Endothelial cell of umbilical vein (primary cell): ENCODE data around the gene ROCK2. TPM values are rescaled to one million over a fixed set of nuclear protein-coding genes. Genes with fewer than 3 reads are reported as not detected.
"Not testable (repeated sequence)": the region's sequence is repeated elsewhere in the genome, so short reads cannot be mapped to it uniquely, and the experiment has no call there.

Experiments
- BruUV-seq: library from RNA; stranded (reverse); fragments of 400-500 nt; replicated peaks from 2 replicates; lab custom pipeline; 2021; lab: Mats Ljungman, UMichigan
- CTCF ChIA-PET: fragments of 300-600, 350-600 bp; sonication (Branson Sonifier 250); formaldehyde crosslinking; loops from one replicate; lab custom pipeline; 2021; ENCODE audit warnings: antibody characterized with exemption, inconsistent platforms; lab: Charles Lee
- POLR2A ChIA-PET: fragments of 300-600, 350-600 bp; sonication (Branson Sonifier 250); formaldehyde crosslinking; loops from one replicate; lab custom pipeline; 2021; ENCODE audit warnings: antibody characterized with exemption, inconsistent platforms; lab: Charles Lee
- DNase-seq: peaks from one replicate; pipeline ENCODE4 v3.0.0-alpha.2; 2011; ENCODE audit warnings: low read depth, low spot score
- FAIRE-seq: peaks from 2 replicates; lab custom pipeline; 2011; peaks lifted over from hg19 to GRCh38; lab: Jason Lieb, UNC
- H2AFZ ChIP-seq: 2 replicates; pipeline ENCODE4 v1.6.0; 2012; ENCODE audit warnings: low read depth, low read length, control low read depth, inconsistent platforms
- H3K27ac ChIP-seq: 2 replicates; pipeline ENCODE4 v1.5.1; 2011; ENCODE audit warnings: low read depth, mild to moderate bottlenecking, control low read depth, low read length, moderate library complexity; ENCODE audit not compliant: insufficient read depth
- H3K27me3 ChIP-seq, 2 experiments: 2 replicates each; pipeline versions ENCODE4 v1.6.0 to v1.6.1; 2011; ENCODE audit warnings: low read length in 2 of 2, mixed read lengths in 1 of 2; ENCODE audit not compliant: control insufficient read depth in 2 of 2, insufficient read depth in 2 of 2
- H3K36me3 ChIP-seq, 2 experiments: 2 replicates in 1 of 2; 3 replicates in 1 of 2; pipeline ENCODE4 v1.5.1; 2011; ENCODE audit warnings: low read length in 2 of 2, mild to moderate bottlenecking in 1 of 2, moderate library complexity in 1 of 2; ENCODE audit not compliant: control insufficient read depth in 2 of 2, insufficient read depth in 2 of 2; ENCODE audit errors: extremely low read depth in 1 of 2
- H3K4me1 ChIP-seq: 3 replicates; pipeline ENCODE4 v1.5.1; 2011; ENCODE audit warnings: mild to moderate bottlenecking, low read length; ENCODE audit not compliant: control insufficient read depth, insufficient read depth; ENCODE audit errors: extremely low read depth
- H3K4me2 ChIP-seq: 2 replicates; pipeline ENCODE4 v1.6.1; 2011; ENCODE audit warnings: low read length, control low read depth, mixed read lengths; ENCODE audit not compliant: insufficient read depth
- H3K4me3 ChIP-seq, 3 experiments: fragments of 200-600 bp in 1 of 3; sonication (generic), shearing (Covaris generic) in 1 of 3; replicated peaks in 1 of 3; 2 replicates each; pipeline ENCODE4 v1.5.1; 2011 to 2016; ENCODE audit warnings: control low read depth in 3 of 3, low read length in 3 of 3, mild to moderate bottlenecking in 2 of 3, inconsistent platforms in 1 of 3, low read depth in 1 of 3, moderate library complexity in 1 of 3; ENCODE audit not compliant: insufficient read depth in 1 of 3
- H3K79me2 ChIP-seq: 2 replicates; pipeline ENCODE4 v1.6.0; 2012; ENCODE audit warnings: low read length, inconsistent platforms; ENCODE audit not compliant: control insufficient read depth, insufficient read depth
- H3K9ac ChIP-seq: replicated peaks from 2 replicates; pipeline ENCODE3; 2011; ENCODE audit warnings: low read length, control low read depth; ENCODE audit not compliant: insufficient read depth; ENCODE audit errors: extremely low read depth
- H3K9me1 ChIP-seq: replicated peaks from 3 replicates; pipeline ENCODE4 v1.6.0; 2011; ENCODE audit warnings: mild to moderate bottlenecking, low read length; ENCODE audit not compliant: control insufficient read depth, insufficient read depth; ENCODE audit errors: extremely low read depth
- H3K9me3 ChIP-seq: replicated peaks from 2 replicates; pipeline ENCODE4 v1.5.1; 2012; ENCODE audit warnings: low read length, inconsistent platforms; ENCODE audit not compliant: control insufficient read depth, insufficient read depth
- H4K20me1 ChIP-seq: replicated peaks from 2 replicates; pipeline ENCODE3; 2011; ENCODE audit warnings: mild to moderate bottlenecking, low read length; ENCODE audit not compliant: control insufficient read depth, insufficient read depth; ENCODE audit errors: extremely low read depth
- dilution Hi-C: fragments of 300-500 bp; cut with MboI; formaldehyde crosslinking; loops from one replicate; pipeline ENCODE4 v1.15.0; 2019; ENCODE audit warnings: low sequenced_read_pairs; ENCODE audit not compliant: extremely low pct_ligation_motif_present
- intact Hi-C: fragments of 100-400 bp; cut with micrococcal nuclease; formaldehyde crosslinking; loops from one replicate; pipeline ENCODE4 v1.10.0; 2022
- polyA plus RNA-seq, 4 experiments: library from polyadenylated mRNA; depleted of rRNA in 3 of 4; stranded (reverse) in 3 of 4; unstranded in 1 of 4; fragments of >200 nt; gene quantifications; 2 replicates each; pipeline versions ENCODE4 v1.2.1 to v1.2.3, GENCODE V29; 2011 to 2012; ENCODE audit warnings: missing spikeins in 1 of 4
- total RNA-seq: library from RNA; stranded (reverse); gene quantifications from 2 replicates; pipeline ENCODE4 v1.2.3, GENCODE V29; 2021
- TF ChIP-seq, protein P1 (sequence below): IDR thresholded peaks from 2 replicates; pipeline ENCODE4 v1.6.1; 2011; ENCODE audit not compliant: insufficient read depth, insufficient read length
- TF ChIP-seq, protein P2 (sequence below), 2 donors: IDR thresholded peaks; 1 replicate in 1 of 2; 2 replicates in 1 of 2; pipeline ENCODE4 v1.5.1; 2011; ENCODE audit warnings: low read length in 2 of 2, mild to moderate bottlenecking in 2 of 2, moderate library complexity in 2 of 2, control low read depth in 1 of 2, inconsistent platforms in 1 of 2, low read depth in 1 of 2; ENCODE audit not compliant: insufficient read depth in 1 of 2; ENCODE audit errors: extremely low read depth in 1 of 2

The ROCK2 gene
- total and polyA plus RNA-seq, 2 donors (not counting 3 experiments of a cell fraction or from before 2014, with no cell fraction given), result 5.2 to 56.5 TPM

DNA sequence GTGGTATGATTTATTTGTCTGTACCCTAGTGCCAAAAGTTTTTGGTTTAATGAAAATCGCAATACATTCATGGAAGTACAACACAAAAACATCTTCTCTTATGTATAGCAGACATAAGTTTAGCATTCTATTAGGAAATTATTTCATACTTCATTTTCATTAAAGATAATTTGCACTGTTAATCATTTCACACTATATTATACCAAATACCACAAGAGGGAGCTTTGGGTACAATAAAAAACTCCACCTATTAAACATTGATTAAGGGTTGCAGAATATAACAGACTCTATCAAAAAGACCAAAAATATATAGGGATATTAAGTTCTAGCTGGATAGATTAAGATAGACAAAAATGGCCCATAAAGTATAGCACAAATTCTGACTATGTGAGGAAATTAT is 110.1 kb downstream of the ROCK2 start:
- H3K27me3 ChIP-seq, result no peaks in the 10 kb centered on the region
- POLR2A ChIA-PET, result interaction anchor here (0.6 to 1.4 kb wide), 3 partner anchors 111 to 428 kb away, joined by 3 to 4 read pairs (median 3); partner anchors contain the start of gene ROCK2
- BruUV-seq, result no TSS peak
- TF ChIP-seq, protein P1, sequence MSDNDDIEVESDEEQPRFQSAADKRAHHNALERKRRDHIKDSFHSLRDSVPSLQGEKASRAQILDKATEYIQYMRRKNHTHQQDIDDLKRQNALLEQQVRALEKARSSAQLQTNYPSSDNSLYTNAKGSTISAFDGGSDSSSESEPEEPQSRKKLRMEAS, result no peak
- TF ChIP-seq, protein P2, sequence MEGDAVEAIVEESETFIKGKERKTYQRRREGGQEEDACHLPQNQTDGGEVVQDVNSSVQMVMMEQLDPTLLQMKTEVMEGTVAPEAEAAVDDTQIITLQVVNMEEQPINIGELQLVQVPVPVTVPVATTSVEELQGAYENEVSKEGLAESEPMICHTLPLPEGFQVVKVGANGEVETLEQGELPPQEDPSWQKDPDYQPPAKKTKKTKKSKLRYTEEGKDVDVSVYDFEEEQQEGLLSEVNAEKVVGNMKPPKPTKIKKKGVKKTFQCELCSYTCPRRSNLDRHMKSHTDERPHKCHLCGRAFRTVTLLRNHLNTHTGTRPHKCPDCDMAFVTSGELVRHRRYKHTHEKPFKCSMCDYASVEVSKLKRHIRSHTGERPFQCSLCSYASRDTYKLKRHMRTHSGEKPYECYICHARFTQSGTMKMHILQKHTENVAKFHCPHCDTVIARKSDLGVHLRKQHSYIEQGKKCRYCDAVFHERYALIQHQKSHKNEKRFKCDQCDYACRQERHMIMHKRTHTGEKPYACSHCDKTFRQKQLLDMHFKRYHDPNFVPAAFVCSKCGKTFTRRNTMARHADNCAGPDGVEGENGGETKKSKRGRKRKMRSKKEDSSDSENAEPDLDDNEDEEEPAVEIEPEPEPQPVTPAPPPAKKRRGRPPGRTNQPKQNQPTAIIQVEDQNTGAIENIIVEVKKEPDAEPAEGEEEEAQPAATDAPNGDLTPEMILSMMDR (IDR thresholded peaks at IDR 0.05; ENCODE audit: extremely low read depth in 1 of 2, insufficient read depth in 1 of 2, low read depth in 1 of 2, low read length in 2 of 2), result peak; percentile 17 to 21
- H2AFZ ChIP-seq, result no peak overlapping the region
- no peak overlapping the region for H3K27ac ChIP-seq
- CTCF ChIA-PET, result interaction anchor here (0.7 to 9.4 kb wide), 44 partner anchors 12 to 404 kb away, joined by 3 to 364 read pairs (median 4); partner anchors contain the start of genes ROCK2 and SLC66A3
- no peaks in the 10 kb centered on the region for H3K4me1 ChIP-seq
- FAIRE-seq (no peak), DNase-seq (peak; percentile 46)
- intact Hi-C loops (loop anchor here (1.0 to 5.0 kb wide), 5 partner anchors 102 to 348 kb away; no protein-coding TSS in a partner anchor), dilution Hi-C loops (no loop called here)
- H4K20me1 ChIP-seq, result no peaks in the 10 kb centered on the region
- H3K36me3 ChIP-seq, result no peaks in the 10 kb centered on the region
- no peak overlapping the region for H3K4me3 ChIP-seq
- no peaks in the 10 kb centered on the region for H3K9me1 ChIP-seq
- peaks cover 26% of the 10 kb centered on the region for H3K79me2 ChIP-seq
- no peak overlapping the region for H3K9ac ChIP-seq
- H3K9me3 ChIP-seq, result no peaks in the 10 kb centered on the region
- no peak overlapping the region for H3K4me2 ChIP-seq

DNA sequence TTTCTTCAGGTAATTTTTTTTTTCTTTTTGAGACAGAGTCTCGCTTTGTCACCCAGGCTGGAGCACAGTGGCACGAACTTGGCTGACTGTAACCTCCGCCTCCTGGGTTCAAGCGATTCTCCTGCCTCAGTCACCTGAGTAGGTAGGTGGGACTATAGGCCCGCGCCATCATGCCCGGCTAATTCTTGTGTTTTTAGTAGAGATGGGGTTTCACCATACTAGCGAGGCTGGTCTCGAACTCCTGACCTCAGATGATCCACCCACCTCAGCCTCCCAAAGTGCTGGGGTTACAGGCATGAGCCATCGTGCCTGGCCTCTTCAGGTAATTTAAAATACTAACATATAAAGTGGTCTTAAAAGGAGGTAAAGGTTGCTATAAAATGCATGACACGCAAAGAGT is 113.2 kb downstream of the ROCK2 start:
- DNase-seq, H2AFZ ChIP-seq, H3K4me3 ChIP-seq, H3K27me3 ChIP-seq, H3K36me3 ChIP-seq, H3K4me2 ChIP-seq, H3K27ac ChIP-seq, H3K9me3 ChIP-seq, BruUV-seq, dilution Hi-C loops, H3K9me1 ChIP-seq, POLR2A ChIA-PET, FAIRE-seq, H3K9ac ChIP-seq, H4K20me1 ChIP-seq, H3K4me1 ChIP-seq: not testable (repeated sequence)
- peaks cover 16% of the 10 kb centered on the region for H3K79me2 ChIP-seq
- CTCF ChIA-PET, result interaction anchor here (3.8 to 9.4 kb wide), 2 partner anchors 99 to 176 kb away, joined by 26 to 364 read pairs; a partner anchor contains a TSS
- intact Hi-C loops, result loop anchor here (5.0 kb wide), 1 partner anchor 351 kb away; no protein-coding TSS in a partner anchor
